Thymus (tissue), 14 donors: ENCODE results near the gene LAMP2. TPM values are rescaled to one million over a fixed set of nuclear protein-coding genes. Genes with fewer than 3 reads are reported as not detected.
"Not testable (repeated sequence)": the region's sequence is repeated elsewhere in the genome, so short reads cannot be mapped to it uniquely, and the experiment has no call there.

Experiments used
- DNase-seq, 9 donors: peaks; one replicate each; pipeline ENCODE4 v3.0.0-alpha.2; 2013; ENCODE audit warnings: low spot score in 9 of 9, low read depth in 6 of 9, missing footprints in 1 of 9
- H3K27ac ChIP-seq, 2 donors: one replicate each; pipeline ENCODE4 v1.5.1; 2013; ENCODE audit warnings: control low read depth in 1 of 2, low read depth in 1 of 2, low read length in 1 of 2, mild to moderate bottlenecking in 1 of 2, moderate library complexity in 1 of 2
- H3K27me3 ChIP-seq, 2 donors: one replicate each; pipeline ENCODE4 v1.5.1; 2013; ENCODE audit warnings: low read length in 1 of 2; ENCODE audit not compliant: control insufficient read depth in 2 of 2, insufficient read depth in 1 of 2
- H3K36me3 ChIP-seq, 2 donors: one replicate each; pipeline ENCODE4 v1.5.1; 2013; ENCODE audit warnings: low read length in 1 of 2, mild to moderate bottlenecking in 1 of 2, moderate library complexity in 1 of 2; ENCODE audit not compliant: control insufficient read depth in 2 of 2, insufficient read depth in 2 of 2
- H3K4me1 ChIP-seq, 2 donors: one replicate each; pipeline ENCODE4 v1.5.1; 2013; ENCODE audit warnings: low read length in 2 of 2; ENCODE audit not compliant: control insufficient read depth in 2 of 2, insufficient read depth in 2 of 2
- H3K4me3 ChIP-seq, 2 donors: one replicate each; pipeline ENCODE4 v1.5.1; 2013; ENCODE audit warnings: low read length in 2 of 2, control low read depth in 1 of 2, mild to moderate bottlenecking in 1 of 2
- H3K9me3 ChIP-seq, 2 donors: one replicate each; pipeline ENCODE4 v1.5.1; 2013; ENCODE audit warnings: low read length in 1 of 2, mild to moderate bottlenecking in 1 of 2; ENCODE audit not compliant: control insufficient read depth in 2 of 2, insufficient read depth in 1 of 2
- whole genome bisulfite sequencing: extraction: QIAGEN DNeasy Blood & Tissue Kit; methylation state at CpG from one replicate; pipeline ENCODE4 v1.1.7; 2013; 5-methylcytosine and 5-hydroxymethylcytosine counted together
- long read RNA-seq, 10 donors: transcript quantifications; one replicate each; lab custom pipeline, GENCODE V29; 2026
- polyA plus RNA-seq: library from polyadenylated mRNA; stranded (reverse); fragments of 200-250 nt; gene quantifications from one replicate; pipeline ENCODE4 v1.2.3, GENCODE V29; 2013
- total RNA-seq: library from RNA; stranded (reverse); fragments of 120-200 nt; gene quantifications from one replicate; pipeline ENCODE4 v1.2.4, GENCODE V29; 2013
- donor health status: healthy.

Gene LAMP2
- 77.8 TPM for total RNA-seq
- polyA plus RNA-seq: 59.9 TPM
- long read RNA-seq, donor 1, full-length matches to known transcripts: 11 of 11 reads
- long read RNA-seq, donor 1, partial matches to known transcripts: 0 of 11 reads
- long read RNA-seq, donor 1, other reads (novel, unspliced or antisense): 0 of 11 reads
- long read RNA-seq, donor 2, full-length matches to known transcripts: 83 of 109 reads
- long read RNA-seq, donor 2, partial matches to known transcripts: 26 of 109 reads
- long read RNA-seq, donor 2, other reads (novel, unspliced or antisense): 0 of 109 reads
- long read RNA-seq, donor 3, full-length matches to known transcripts: 55 of 55 reads
- long read RNA-seq, donor 3, partial matches to known transcripts: 0 of 55 reads
- long read RNA-seq, donor 3, other reads (novel, unspliced or antisense): 0 of 55 reads
- long read RNA-seq, donor 4, full-length matches to known transcripts: 24 of 30 reads
- long read RNA-seq, donor 4, partial matches to known transcripts: 6 of 30 reads
- long read RNA-seq, donor 4, other reads (novel, unspliced or antisense): 0 of 30 reads
- long read RNA-seq, donor 5, full-length matches to known transcripts: 49 of 78 reads
- long read RNA-seq, donor 5, partial matches to known transcripts: 29 of 78 reads
- long read RNA-seq, donor 5, other reads (novel, unspliced or antisense): 0 of 78 reads
- long read RNA-seq, donor 6, full-length matches to known transcripts: 34 of 42 reads
- long read RNA-seq, donor 6, partial matches to known transcripts: 8 of 42 reads
- long read RNA-seq, donor 6, other reads (novel, unspliced or antisense): 0 of 42 reads
- long read RNA-seq, donor 7, full-length matches to known transcripts: 54 of 59 reads
- long read RNA-seq, donor 7, partial matches to known transcripts: 5 of 59 reads
- long read RNA-seq, donor 7, other reads (novel, unspliced or antisense): 0 of 59 reads
- long read RNA-seq, donor 8, full-length matches to known transcripts: 13 of 13 reads
- long read RNA-seq, donor 8, partial matches to known transcripts: 0 of 13 reads
- long read RNA-seq, donor 8, other reads (novel, unspliced or antisense): 0 of 13 reads
- long read RNA-seq, donor 9, full-length matches to known transcripts: 27 of 40 reads
- long read RNA-seq, donor 9, partial matches to known transcripts: 7 of 40 reads
- long read RNA-seq, donor 9, other reads (novel, unspliced or antisense): 6 of 40 reads
- long read RNA-seq, donor 10, full-length matches to known transcripts: 25 of 44 reads
- long read RNA-seq, donor 10, partial matches to known transcripts: 14 of 44 reads
- long read RNA-seq, donor 10, other reads (novel, unspliced or antisense): 5 of 44 reads

DNA sequence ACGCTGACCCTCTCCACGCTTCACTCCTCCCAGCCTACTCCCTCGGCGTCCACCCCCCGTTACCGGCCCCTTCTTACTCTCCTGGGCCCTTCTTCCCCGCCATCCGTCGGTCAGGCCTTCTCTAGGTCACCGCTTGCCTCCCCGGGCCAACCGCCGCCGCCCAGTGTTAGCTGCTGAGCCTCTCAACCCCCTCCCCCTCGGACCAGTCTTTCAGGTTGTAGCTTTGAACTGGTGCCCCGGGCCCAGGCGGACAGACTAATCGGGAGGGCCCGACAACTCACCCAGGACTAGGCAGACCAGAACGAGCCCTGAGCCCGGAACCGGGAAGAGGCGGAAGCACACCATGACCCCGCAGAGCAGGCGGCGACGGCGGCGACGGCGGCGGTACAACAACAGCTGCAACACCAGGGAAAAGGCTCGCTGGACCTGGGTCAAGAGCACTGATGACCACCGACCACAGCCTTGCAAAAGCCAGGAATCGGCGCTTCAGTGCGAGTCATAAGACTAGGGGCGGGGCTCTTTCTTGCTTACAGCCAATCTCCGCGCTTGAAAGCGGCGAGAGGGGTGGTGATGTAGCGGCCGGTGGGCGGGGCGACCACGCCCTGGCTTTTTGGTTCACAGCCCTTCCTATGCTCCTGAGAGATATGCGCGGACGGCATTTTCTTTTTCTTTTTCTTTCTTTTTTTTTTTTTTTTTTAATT is at the start of gene LAMP2:
LAMP2 (minus strand) TSS at position 472 of the 701 bp plus-strand sequence; CDS start at position 345, 127 bp downstream.
- peak in 8 of 9 donors; percentile 61 to 89 (median 74) for DNase-seq
- under 1% methylated on average over 50 of the region's 50 CpGs for WGBS
- H3K4me1 ChIP-seq: peaks cover 0 to 7% of the 10 kb centered on the region in 2 donors
- H3K9me3 ChIP-seq: no peaks in the 10 kb centered on the region
- H3K27me3 ChIP-seq: no peaks in the 10 kb centered on the region
- no peaks in the 10 kb centered on the region for H3K36me3 ChIP-seq
- peak within 1 kb of the TSS; percentile 86 for H3K27ac ChIP-seq
- peak within 1 kb of the TSS; percentile 77 to 91 for H3K4me3 ChIP-seq

DNA sequence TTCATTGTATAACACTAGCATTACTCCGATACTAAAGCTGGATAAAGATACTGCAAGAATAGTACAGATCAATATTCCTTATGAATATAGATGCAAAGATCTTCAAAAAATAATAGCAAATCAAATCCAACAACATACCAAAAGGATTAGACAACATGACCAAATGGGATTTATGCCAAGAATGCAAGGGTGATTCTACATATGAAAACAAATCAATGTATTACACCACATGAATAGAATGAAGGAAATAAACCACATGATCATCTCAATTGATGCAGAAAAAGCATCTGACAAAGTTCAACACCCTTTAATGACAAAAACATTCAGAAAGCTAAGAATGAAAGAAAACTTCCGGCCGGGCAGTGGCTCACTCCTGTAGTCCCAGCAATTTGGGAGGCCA is 48.8 kb upstream of the LAMP2 start:
- Histone ChIP-seq H3K27me3 (no peaks in the 10 kb centered on the region), H3K4me1 (no peaks in the 10 kb centered on the region), H3K4me3 (no peak overlapping the region), H3K36me3 (no peaks in the 10 kb centered on the region), H3K9me3 (no peaks in the 10 kb centered on the region), H3K27ac (no peak overlapping the region)
- no peak for DNase-seq
- WGBS: 97% methylated on average over 3 of the region's 3 CpGs

DNA sequence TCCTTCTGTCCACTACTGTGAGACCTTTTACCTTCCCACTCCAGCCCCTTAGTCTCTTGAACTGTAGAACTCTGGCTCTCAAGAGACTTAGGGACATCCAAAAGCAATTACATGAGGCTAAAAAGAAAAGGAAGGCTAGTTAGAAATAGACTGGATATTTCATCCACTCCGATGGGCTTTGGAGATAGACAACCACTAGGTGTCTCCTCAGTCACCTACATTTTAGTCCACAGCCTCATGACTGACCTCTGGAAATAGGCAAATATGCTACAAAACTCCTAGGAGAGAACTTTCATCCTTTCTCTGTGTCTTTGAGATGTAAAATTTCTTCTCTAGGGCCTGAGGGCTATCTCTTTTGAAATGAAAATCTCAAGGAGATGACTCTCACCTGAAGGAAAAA is 45.1 kb upstream of the LAMP2 start:
- H3K27me3 ChIP-seq: no peaks in the 10 kb centered on the region
- no peak for DNase-seq
- WGBS: 57% methylated on average over 1 of the region's 1 CpG
- no peaks in the 10 kb centered on the region for H3K4me1 ChIP-seq
- H3K9me3 ChIP-seq: no peaks in the 10 kb centered on the region
- no peak overlapping the region for H3K27ac ChIP-seq
- no peaks in the 10 kb centered on the region for H3K36me3 ChIP-seq
- no peak overlapping the region for H3K4me3 ChIP-seq

- no peak for DNase-seq
- no peak overlapping the region for H3K4me3 ChIP-seq
- no peaks in the 10 kb centered on the region for H3K9me3 ChIP-seq
- H3K36me3 ChIP-seq: no peaks in the 10 kb centered on the region
- H3K27me3 ChIP-seq: no peaks in the 10 kb centered on the region
- 93% methylated on average over 2 of the region's 2 CpGs for WGBS
- H3K27ac ChIP-seq: no peak overlapping the region
- no peaks in the 10 kb centered on the region for H3K4me1 ChIP-seq
These were observed 43.5 kb upstream of the LAMP2 start for GRCh38 chrX:120512627-120513026.

DNA sequence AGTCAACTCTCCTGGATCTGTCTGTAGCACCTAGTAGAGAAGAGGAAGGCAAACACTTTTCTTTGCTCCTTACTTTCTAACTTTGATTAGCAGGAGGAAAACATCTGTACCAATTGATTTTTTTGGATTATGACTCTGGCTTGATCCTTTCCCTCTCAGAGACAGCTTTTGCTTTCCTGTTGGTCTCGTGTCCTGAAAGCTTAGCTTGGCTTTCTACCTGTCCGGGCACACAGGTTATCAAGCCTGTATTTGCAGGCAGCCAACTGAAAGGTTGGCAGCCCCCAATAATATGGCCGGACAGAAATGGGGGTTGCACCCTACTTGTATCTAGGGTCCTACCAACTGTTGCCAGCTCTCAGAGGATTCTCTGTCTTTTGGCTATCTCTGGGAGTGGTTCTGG is 43.1 kb upstream of the LAMP2 start:
- H3K4me1 ChIP-seq: no peaks in the 10 kb centered on the region
- WGBS: 100% methylated on average over 3 of the region's 3 CpGs
- H3K9me3 ChIP-seq: no peaks in the 10 kb centered on the region
- no peak overlapping the region for H3K4me3 ChIP-seq
- no peak overlapping the region for H3K27ac ChIP-seq
- DNase-seq: no peak
- H3K27me3 ChIP-seq: no peaks in the 10 kb centered on the region
- no peaks in the 10 kb centered on the region for H3K36me3 ChIP-seq

- Histone ChIP-seq H3K27me3 (no peaks in the 10 kb centered on the region), H3K9me3 (no peaks in the 10 kb centered on the region), H3K27ac (no peak overlapping the region), H3K4me3 (no peak overlapping the region), H3K4me1 (no peaks in the 10 kb centered on the region), H3K36me3 (no peaks in the 10 kb centered on the region)
- 100% methylated on average over 1 of the region's 1 CpG for WGBS
- DNase-seq: no peak
These were observed 35.5 kb upstream of the LAMP2 start for GRCh38 chrX:120504569-120504968.

- H3K27me3 ChIP-seq: no peaks in the 10 kb centered on the region
- H3K4me3 ChIP-seq: no peak overlapping the region
- no peaks in the 10 kb centered on the region for H3K36me3 ChIP-seq
- WGBS: 96% methylated on average over 4 of the region's 4 CpGs
- no peak for DNase-seq
- no peak overlapping the region for H3K27ac ChIP-seq
- no peaks in the 10 kb centered on the region for H3K9me3 ChIP-seq
- H3K4me1 ChIP-seq: no peaks in the 10 kb centered on the region
These were observed 30.4 kb upstream of the LAMP2 start for GRCh38 chrX:120499301-120500072.

GRCh38 chrX:120490119-120490518 is 21.0 kb upstream of the LAMP2 start:
- H3K36me3 ChIP-seq, H3K4me3 ChIP-seq, H3K27me3 ChIP-seq, H3K4me1 ChIP-seq, DNase-seq, H3K9me3 ChIP-seq, H3K27ac ChIP-seq: not testable (repeated sequence)
- 87% methylated on average over 2 of the region's 2 CpGs for WGBS
